DND-41 (cell line): ENCODE data around the gene NKD1.

ENCODE experiments used
- ATAC-seq: fragments of 200-7000 bp; cut with Tn5 transposase; 3 replicates; pipeline ENCODE4 v1.9.1; 2021; ENCODE audit warnings: low read depth; ENCODE audit not compliant: insufficient read depth
- DNase-seq: peaks from one replicate; pipeline ENCODE4 v3.0.0-alpha.2; 2020
- H2AFZ ChIP-seq: 2 replicates; pipeline ENCODE4 v1.6.0; 2012; ENCODE audit warnings: low read depth, low read length
- H3K27ac ChIP-seq: 2 replicates; pipeline ENCODE4 v1.5.1; 2012; ENCODE audit warnings: low read length, inconsistent platforms
- H3K27me3 ChIP-seq: fragments of 200-600 bp; sonication (generic); 2 replicates; pipeline ENCODE4 v1.6.0; 2012; ENCODE audit warnings: low read length, mild to moderate bottlenecking, inconsistent platforms; ENCODE audit not compliant: insufficient read depth, poor library complexity
- H3K36me3 ChIP-seq: 2 replicates; pipeline ENCODE4 v1.5.1; 2012; ENCODE audit warnings: low read length, inconsistent platforms; ENCODE audit not compliant: insufficient read depth
- H3K4me1 ChIP-seq: 2 replicates; pipeline ENCODE4 v1.5.1; 2012; ENCODE audit warnings: mild to moderate bottlenecking, low read length; ENCODE audit not compliant: insufficient read depth
- H3K4me2 ChIP-seq: 2 replicates; pipeline ENCODE4 v1.6.0; 2012; ENCODE audit warnings: mild to moderate bottlenecking, moderate library complexity, low read length, inconsistent platforms; ENCODE audit not compliant: insufficient read depth
- H3K4me3 ChIP-seq, 2 experiments: fragments of 200-600 bp in 1 of 2; shearing (Covaris generic) in 1 of 2; 2 replicates each; pipeline ENCODE4 v1.5.1; 2012 to 2016; ENCODE audit warnings: inconsistent platforms in 2 of 2, low read length in 2 of 2, mild to moderate bottlenecking in 2 of 2, low read depth in 1 of 2, moderate library complexity in 1 of 2
- H3K79me2 ChIP-seq: 2 replicates; pipeline ENCODE4 v1.6.0; 2012; ENCODE audit warnings: low read length, inconsistent platforms; ENCODE audit not compliant: insufficient read depth
- H3K9ac ChIP-seq: 2 replicates; pipeline ENCODE4 v1.6.0; 2012; ENCODE audit warnings: low read depth, mild to moderate bottlenecking, inconsistent platforms, low read length, moderate library complexity
- H3K9me3 ChIP-seq: 2 replicates; pipeline ENCODE4 v1.5.1; 2012; ENCODE audit warnings: low read length, moderate library complexity, mild to moderate bottlenecking, inconsistent platforms; ENCODE audit not compliant: insufficient read depth, severe bottlenecking
- H4K20me1 ChIP-seq: 2 replicates; pipeline ENCODE4 v1.6.0; 2012; ENCODE audit warnings: low read length; ENCODE audit not compliant: insufficient read depth
- CTCF ChIP-seq: IDR thresholded peaks from 2 replicates; pipeline ENCODE4 v1.5.1; 2012; ENCODE audit warnings: borderline replicate concordance, low read length, moderate library complexity, mild to moderate bottlenecking; ENCODE audit not compliant: poor library complexity, severe bottlenecking; ENCODE audit errors: extremely low read depth
- EZH2 ChIP-seq: IDR thresholded peaks from 3 replicates; pipeline ENCODE4 v1.6.1; 2012; ENCODE audit warnings: borderline replicate concordance, low read depth, mild to moderate bottlenecking, moderate library complexity, low read length, inconsistent platforms; ENCODE audit not compliant: severe bottlenecking

Gene NKD1

GRCh38 chr16:50631249-50631984 is 83.2 kb downstream of the NKD1 start:
- Histone ChIP-seq H4K20me1 (0 out of 2 replicates have a peak, but pooled peaks cover 7% of the 10 kb centered on the region), H3K9ac (no peak overlapping the region), H3K27ac (no peak overlapping the region), H3K9me3 (no peaks in the 10 kb centered on the region), H3K79me2 (no peaks in the 10 kb centered on the region), H3K4me2 (no peak overlapping the region), H2AFZ (no peak overlapping the region), H3K4me1 (no peaks in the 10 kb centered on the region), H3K4me3 (no peak overlapping the region), H3K36me3 (no peaks in the 10 kb centered on the region), H3K27me3 (peaks cover 17% of the 10 kb centered on the region)
- no peak for TF ChIP-seq CTCF
- no peak for TF ChIP-seq EZH2
- ATAC-seq (no peak), DNase-seq (no peak)

- H3K4me3 ChIP-seq: no peak overlapping the region
- 0 out of 2 replicates have a peak, but pooled peaks cover 7% of the 10 kb centered on the region for H4K20me1 ChIP-seq
- no peaks in the 10 kb centered on the region for H3K9me3 ChIP-seq
- no peaks in the 10 kb centered on the region for H3K36me3 ChIP-seq
- ATAC-seq (no peak), DNase-seq (no peak)
- H3K4me2 ChIP-seq: no peak overlapping the region
- H3K9ac ChIP-seq: no peak overlapping the region
- H3K27ac ChIP-seq: no peak overlapping the region
- H3K27me3 ChIP-seq: peaks cover 13% of the 10 kb centered on the region
- H3K4me1 ChIP-seq: no peaks in the 10 kb centered on the region
- no peak for TF ChIP-seq EZH2
- TF ChIP-seq CTCF: no peak
- no peak overlapping the region for H2AFZ ChIP-seq
- no peaks in the 10 kb centered on the region for H3K79me2 ChIP-seq
Observed at GRCh38 chr16:50631985-50632576, 83.9 kb downstream of the NKD1 start.

- Histone ChIP-seq H3K27me3 (peaks cover 8% of the 10 kb centered on the region), H3K27ac (no peak overlapping the region), H3K4me2 (no peak overlapping the region), H3K9me3 (no peaks in the 10 kb centered on the region), H3K9ac (no peak overlapping the region), H2AFZ (no peak overlapping the region), H3K4me1 (no peaks in the 10 kb centered on the region), H3K36me3 (no peaks in the 10 kb centered on the region), H4K20me1 (0 out of 2 replicates have a peak, but pooled peaks cover 7% of the 10 kb centered on the region), H3K4me3 (no peak overlapping the region), H3K79me2 (no peaks in the 10 kb centered on the region)
- no peak for DNase-seq
- no peak for TF ChIP-seq CTCF
- no peak for TF ChIP-seq EZH2
- ATAC-seq: no peak
Observed at GRCh38 chr16:50632927-50633800, 85.0 kb downstream of the NKD1 start.
